Measurements from ENCODE around the gene YWHAH.
A peak's percentile ranks its signal among the peaks of the same experiment; 100 is the strongest.

Gene YWHAH

DNA sequence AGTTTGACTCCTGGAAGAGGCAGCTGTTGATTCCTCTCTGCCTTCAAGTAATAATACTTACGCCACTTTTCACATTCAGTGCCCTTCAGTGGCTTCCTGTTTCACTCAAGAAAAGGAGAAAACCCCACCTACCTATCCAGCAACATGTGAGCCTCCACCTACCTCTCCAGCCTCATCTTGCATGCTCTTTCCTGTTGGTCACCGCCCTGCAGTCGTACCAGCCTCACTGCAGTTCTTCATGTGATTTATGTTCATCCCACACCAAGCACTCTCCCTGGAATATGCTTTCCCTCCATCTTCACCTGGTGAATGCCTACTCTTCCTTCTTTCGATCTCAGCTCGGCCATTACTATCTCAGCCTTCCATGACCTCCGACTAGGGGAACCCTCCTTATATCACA lies 21.8 kb upstream of the YWHAH start:
- TF ChIP-seq, protein P1, sequence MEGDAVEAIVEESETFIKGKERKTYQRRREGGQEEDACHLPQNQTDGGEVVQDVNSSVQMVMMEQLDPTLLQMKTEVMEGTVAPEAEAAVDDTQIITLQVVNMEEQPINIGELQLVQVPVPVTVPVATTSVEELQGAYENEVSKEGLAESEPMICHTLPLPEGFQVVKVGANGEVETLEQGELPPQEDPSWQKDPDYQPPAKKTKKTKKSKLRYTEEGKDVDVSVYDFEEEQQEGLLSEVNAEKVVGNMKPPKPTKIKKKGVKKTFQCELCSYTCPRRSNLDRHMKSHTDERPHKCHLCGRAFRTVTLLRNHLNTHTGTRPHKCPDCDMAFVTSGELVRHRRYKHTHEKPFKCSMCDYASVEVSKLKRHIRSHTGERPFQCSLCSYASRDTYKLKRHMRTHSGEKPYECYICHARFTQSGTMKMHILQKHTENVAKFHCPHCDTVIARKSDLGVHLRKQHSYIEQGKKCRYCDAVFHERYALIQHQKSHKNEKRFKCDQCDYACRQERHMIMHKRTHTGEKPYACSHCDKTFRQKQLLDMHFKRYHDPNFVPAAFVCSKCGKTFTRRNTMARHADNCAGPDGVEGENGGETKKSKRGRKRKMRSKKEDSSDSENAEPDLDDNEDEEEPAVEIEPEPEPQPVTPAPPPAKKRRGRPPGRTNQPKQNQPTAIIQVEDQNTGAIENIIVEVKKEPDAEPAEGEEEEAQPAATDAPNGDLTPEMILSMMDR (IDR thresholded peaks at IDR 0.05) = no peak
- Histone ChIP-seq H3K27ac (peak overlapping the region in 1 of 2 donors; percentile 46), H3K4me3 (no peak overlapping the region)
- DNase-seq (ENCODE audit: low spot score) = no peak

DNA sequence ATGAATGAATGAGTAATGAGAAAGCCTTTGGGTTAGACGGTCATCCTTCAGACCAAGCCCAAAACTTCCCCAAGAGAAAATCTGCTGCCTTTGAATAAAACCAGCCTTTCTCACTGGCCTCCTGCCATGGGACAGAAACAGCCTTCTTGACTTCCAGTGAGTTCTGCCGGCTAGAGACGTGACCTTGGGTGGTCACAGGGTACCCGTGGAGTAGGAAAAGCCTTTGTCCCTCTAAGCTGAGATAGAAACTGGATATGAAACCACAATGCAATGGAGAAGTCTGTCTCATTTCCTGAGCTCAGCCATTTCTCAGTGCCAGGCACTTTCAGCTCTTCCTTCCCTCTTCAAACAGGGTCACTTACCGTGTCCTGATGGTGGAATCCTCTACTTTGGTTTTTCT lies 21.2 kb upstream of the YWHAH start:
- no peak overlapping the region for H3K4me3 ChIP-seq
- TF ChIP-seq, protein P1 (IDR thresholded peaks at IDR 0.05) = no peak
- DNase-seq (ENCODE audit: low spot score) = no peak
- peak overlapping the region in 1 of 2 donors; percentile 46 for H3K27ac ChIP-seq

DNA sequence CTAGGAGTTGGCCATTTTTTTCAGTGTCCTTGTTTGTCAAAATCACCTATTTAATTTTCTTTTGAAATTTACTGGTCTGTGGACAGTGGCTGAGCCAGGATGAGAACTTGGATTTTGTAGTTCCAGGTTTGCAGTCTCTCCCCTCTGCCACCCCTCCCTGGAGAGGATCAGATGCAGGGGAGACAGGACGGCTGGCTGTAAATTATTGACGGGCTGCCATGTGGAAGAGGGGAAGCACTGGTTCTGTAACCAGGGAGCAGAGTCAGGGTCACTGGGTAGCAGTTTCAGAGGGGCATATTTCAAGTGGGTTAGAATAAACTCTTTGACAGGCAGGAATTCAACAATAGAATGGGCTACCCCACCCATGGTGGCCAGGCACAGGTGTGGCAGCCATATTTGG lies 20.6 kb upstream of the YWHAH start:
- H3K27ac ChIP-seq = peak overlapping the region in 1 of 2 donors; percentile 25
- TF ChIP-seq, protein P1 (IDR thresholded peaks at IDR 0.05) = no peak
- DNase-seq (ENCODE audit: low spot score) = no peak
- no peak overlapping the region for H3K4me3 ChIP-seq

DNA sequence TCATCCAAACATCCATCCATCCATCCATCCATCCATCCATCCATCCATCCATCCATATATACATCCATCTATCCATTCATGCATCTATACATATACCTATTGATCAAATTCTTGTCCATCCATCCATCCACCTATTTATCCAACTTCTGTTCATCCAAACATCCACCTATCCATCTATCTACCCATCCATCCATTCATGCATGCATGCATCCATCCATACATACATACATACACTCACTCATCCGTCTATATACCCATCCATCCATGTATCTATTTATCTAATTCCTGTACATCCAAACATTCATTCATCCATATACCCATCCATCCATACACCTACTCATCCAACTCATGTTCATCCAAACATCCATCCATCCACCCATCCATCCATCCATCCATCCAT lies 19.3 kb upstream of the YWHAH start:
- Histone ChIP-seq H3K27ac (no peak overlapping the region), H3K4me3 (no peak overlapping the region)
- DNase-seq (ENCODE audit: low spot score) = no peak
- TF ChIP-seq, protein P1 (IDR thresholded peaks at IDR 0.05) = no peak

DNA sequence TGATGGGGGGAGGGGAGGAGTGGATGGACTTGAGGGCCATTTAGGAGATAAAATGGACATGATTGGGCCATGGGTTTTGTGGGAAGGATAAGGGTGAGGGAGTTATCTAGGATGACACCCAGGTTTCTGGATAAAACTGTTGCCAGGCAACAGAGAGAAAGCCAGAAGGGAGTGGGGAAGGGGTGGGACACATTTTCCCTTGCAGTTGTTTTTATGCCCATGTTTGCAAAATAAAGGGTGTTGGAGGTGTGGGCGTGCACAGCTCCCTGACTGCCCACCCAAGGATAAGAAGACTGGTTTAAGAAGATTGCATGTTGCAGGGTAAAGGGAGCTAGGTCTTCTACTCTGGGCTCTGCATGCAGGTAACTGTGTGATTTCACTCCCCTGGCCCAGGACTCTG lies 18.3 kb upstream of the YWHAH start:
- Histone ChIP-seq H3K4me3 (no peak overlapping the region), H3K27ac (no peak overlapping the region)
- TF ChIP-seq, protein P1 (IDR thresholded peaks at IDR 0.05) = no peak
- no peak for DNase-seq (ENCODE audit: low spot score)

DNA sequence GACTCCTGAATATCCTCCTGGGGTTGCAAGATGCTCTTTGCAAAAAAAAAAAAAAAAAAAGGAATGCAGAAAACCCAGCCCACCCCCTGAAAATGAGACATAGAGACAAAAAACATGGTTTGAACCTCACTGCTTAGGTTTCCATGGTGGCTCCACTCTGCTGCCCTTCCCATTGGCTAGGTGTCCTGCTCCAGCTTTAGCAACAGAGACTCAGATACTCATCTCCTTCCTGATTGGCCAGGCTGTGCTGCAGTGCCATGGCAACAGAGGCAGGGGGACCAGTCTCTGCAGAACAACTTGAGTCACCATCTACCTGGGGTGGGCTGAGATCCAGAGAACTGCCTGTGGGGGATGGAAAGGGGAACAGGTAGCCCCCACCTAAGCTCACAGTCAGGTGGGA lies 17.4 kb upstream of the YWHAH start:
- Histone ChIP-seq H3K4me3 (no peak overlapping the region), H3K27ac (no peak overlapping the region)
- TF ChIP-seq, protein P1 (IDR thresholded peaks at IDR 0.05) = no peak
- DNase-seq (ENCODE audit: low spot score) = no peak

DNA sequence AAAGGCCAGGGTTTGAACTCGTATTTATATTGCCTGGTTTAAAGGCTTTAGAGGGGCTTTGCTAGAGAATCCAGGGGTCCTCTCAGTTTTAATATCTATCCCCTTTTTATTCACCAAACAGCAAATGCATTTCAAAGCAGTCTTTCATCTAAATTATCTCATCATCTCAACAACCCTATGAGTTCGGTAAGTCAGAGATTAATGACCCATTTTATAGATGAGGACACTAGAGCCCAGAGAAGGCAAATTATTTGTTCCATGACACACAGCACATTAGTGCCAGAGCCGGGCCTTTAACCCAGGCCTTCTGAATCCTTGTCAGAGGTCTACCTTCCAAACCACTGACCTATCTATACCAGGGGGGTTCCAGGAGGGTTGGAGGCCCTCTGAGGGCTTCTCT lies 16.8 kb upstream of the YWHAH start:
- TF ChIP-seq, protein P1 (IDR thresholded peaks at IDR 0.05) = no peak
- Histone ChIP-seq H3K27ac (no peak overlapping the region), H3K4me3 (no peak overlapping the region)
- no peak for DNase-seq (ENCODE audit: low spot score)

Data from coronary artery (tissue), 2 donors.